Measurements from ENCODE around the gene PACS2.

GRCh38 chr14:105326568-105326867 lies 12.0 kb downstream of the PACS2 start:
- TF ChIP-seq CTCF (conservative IDR thresholded peaks at IDR 0.05; ENCODE audit: low read length) (no peak), EZH2phosphoT487 (IDR thresholded peaks at IDR 0.05; ENCODE audit: borderline replicate concordance) (no peak)
